Measurements from ENCODE around the gene RLN3. TPM values are rescaled to one million over a fixed set of nuclear protein-coding genes. Genes with fewer than 3 reads are reported as not detected.

Gene RLN3
- total and polyA plus RNA-seq, 9 of the 15 experiments (the other 6 are each of a cell fraction or from before 2014, with no cell fraction given): 0.31 to 1.2 (median 0.71) TPM; not detected in 6

- TF ChIP-seq RBM25 (IDR thresholded peaks at IDR 0.05; ENCODE audit: low read depth, low read length, severe bottlenecking) (no peak), ZKSCAN8 (CRISPR knock-in tag; IDR thresholded peaks at IDR 0.05) (no peak), ZNF785 (CRISPR knock-in tag; IDR thresholded peaks at IDR 0.05) (no peak), NFATC3 (IDR thresholded peaks at IDR 0.05) (no peak), MAFG (tag; conservative IDR thresholded peaks at IDR 0.05) (no peak), ZNF696 (CRISPR knock-in tag; conservative IDR thresholded peaks at IDR 0.05) (no peak), FOXM1 (IDR thresholded peaks at IDR 0.05; ENCODE audit: low read depth) (no peak), FOXM1 (CRISPR knock-in tag; IDR thresholded peaks at IDR 0.05; ENCODE audit: low read depth) (no peak), CHD2 (IDR thresholded peaks at IDR 0.05; ENCODE audit: low read depth, low read length) (no peak), HES1 (IDR thresholded peaks at IDR 0.05; ENCODE audit: low read depth) (no peak), PTTG1 (tag; IDR thresholded peaks at IDR 0.05; ENCODE audit: low read depth) (no peak)
- TF ChIP-seq, protein P1, sequence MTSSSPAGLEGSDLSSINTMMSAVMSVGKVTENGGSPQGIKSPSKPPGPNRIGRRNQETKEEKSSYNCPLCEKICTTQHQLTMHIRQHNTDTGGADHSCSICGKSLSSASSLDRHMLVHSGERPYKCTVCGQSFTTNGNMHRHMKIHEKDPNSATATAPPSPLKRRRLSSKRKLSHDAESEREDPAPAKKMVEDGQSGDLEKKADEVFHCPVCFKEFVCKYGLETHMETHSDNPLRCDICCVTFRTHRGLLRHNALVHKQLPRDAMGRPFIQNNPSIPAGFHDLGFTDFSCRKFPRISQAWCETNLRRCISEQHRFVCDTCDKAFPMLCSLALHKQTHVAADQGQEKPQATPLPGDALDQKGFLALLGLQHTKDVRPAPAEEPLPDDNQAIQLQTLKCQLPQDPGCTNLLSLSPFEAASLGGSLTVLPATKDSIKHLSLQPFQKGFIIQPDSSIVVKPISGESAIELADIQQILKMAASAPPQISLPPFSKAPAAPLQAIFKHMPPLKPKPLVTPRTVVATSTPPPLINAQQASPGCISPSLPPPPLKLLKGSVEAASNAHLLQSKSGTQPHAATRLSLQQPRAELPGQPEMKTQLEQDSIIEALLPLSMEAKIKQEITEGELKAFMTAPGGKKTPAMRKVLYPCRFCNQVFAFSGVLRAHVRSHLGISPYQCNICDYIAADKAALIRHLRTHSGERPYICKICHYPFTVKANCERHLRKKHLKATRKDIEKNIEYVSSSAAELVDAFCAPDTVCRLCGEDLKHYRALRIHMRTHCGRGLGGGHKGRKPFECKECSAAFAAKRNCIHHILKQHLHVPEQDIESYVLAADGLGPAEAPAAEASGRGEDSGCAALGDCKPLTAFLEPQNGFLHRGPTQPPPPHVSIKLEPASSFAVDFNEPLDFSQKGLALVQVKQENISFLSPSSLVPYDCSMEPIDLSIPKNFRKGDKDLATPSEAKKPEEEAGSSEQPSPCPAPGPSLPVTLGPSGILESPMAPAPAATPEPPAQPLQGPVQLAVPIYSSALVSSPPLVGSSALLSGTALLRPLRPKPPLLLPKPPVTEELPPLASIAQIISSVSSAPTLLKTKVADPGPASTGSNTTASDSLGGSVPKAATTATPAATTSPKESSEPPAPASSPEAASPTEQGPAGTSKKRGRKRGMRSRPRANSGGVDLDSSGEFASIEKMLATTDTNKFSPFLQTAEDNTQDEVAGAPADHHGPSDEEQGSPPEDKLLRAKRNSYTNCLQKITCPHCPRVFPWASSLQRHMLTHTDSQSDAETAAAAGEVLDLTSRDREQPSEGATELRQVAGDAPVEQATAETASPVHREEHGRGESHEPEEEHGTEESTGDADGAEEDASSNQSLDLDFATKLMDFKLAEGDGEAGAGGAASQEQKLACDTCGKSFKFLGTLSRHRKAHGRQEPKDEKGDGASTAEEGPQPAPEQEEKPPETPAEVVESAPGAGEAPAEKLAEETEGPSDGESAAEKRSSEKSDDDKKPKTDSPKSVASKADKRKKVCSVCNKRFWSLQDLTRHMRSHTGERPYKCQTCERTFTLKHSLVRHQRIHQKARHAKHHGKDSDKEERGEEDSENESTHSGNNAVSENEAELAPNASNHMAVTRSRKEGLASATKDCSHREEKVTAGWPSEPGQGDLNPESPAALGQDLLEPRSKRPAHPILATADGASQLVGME (CRISPR knock-in tag; IDR thresholded peaks at IDR 0.05): no peak
Observed at GRCh38 chr19:14059652-14060155, 31.8 kb downstream of the RLN3 start (continued).

Measured in K562 (cell line).